SK-N-SH treated with all-trans-retinoic acid at 6 μM for 48 hours (cell line): ENCODE measurements around the gene ME1.

ENCODE experiments used
- ATAC-seq: fragments of 200-7000 bp; cut with Tn5 transposase; 3 replicates; pipeline ENCODE4 v1.9.1; 2020; ENCODE audit warnings: mild to moderate bottlenecking, moderate library complexity
- BACH2 ChIP-seq: fragments of 250-450 bp; sonication (Bioruptor Pico); IDR thresholded peaks from 2 replicates; pipeline ENCODE4 v1.9.0; 2021; ENCODE audit warnings: mild to moderate bottlenecking, borderline replicate concordance
- CREB5 ChIP-seq: fragments of 250-450 bp; sonication (Bioruptor Pico); IDR thresholded peaks from 2 replicates; pipeline ENCODE4 v1.5.1; 2020; ENCODE audit warnings: low read depth, mild to moderate bottlenecking, moderate library complexity
- CSDC2 ChIP-seq: fragments of 250-450 bp; sonication (Bioruptor Pico); IDR thresholded peaks from 2 replicates; pipeline ENCODE4 v1.5.0; 2020; ENCODE audit warnings: mild to moderate bottlenecking, moderate library complexity
- ESRRG ChIP-seq: fragments of 250-450 bp; sonication (Bioruptor Pico); IDR thresholded peaks from 2 replicates; pipeline ENCODE4 v1.6.1; 2021; ENCODE audit warnings: mild to moderate bottlenecking
- GLIS3 ChIP-seq: fragments of 250-450 bp; sonication (Bioruptor Pico); IDR thresholded peaks from 2 replicates; pipeline ENCODE4 v1.5.0; 2020; ENCODE audit warnings: mild to moderate bottlenecking, moderate library complexity
- ISL1 ChIP-seq: fragments of 250-450 bp; sonication (Bioruptor Pico); IDR thresholded peaks from 2 replicates; pipeline ENCODE4 v2.1.2; 2022; ENCODE audit warnings: mild to moderate bottlenecking, moderate library complexity
- OSR1 ChIP-seq: fragments of 250-450 bp; sonication (Bioruptor Pico); IDR thresholded peaks from 2 replicates; pipeline ENCODE4 v1.8.0; 2022; ENCODE audit warnings: moderate library complexity, mild to moderate bottlenecking, inconsistent platforms
- PPARA ChIP-seq: fragments of 250-450 bp; sonication (Bioruptor Pico); IDR thresholded peaks from 2 replicates; pipeline ENCODE4 v1.5.0; 2020; ENCODE audit warnings: mild to moderate bottlenecking, borderline replicate concordance
- RARB ChIP-seq: fragments of 250-450 bp; sonication (Bioruptor Pico); IDR thresholded peaks from 2 replicates; pipeline ENCODE4 v1.8.0; 2021; ENCODE audit warnings: mild to moderate bottlenecking, moderate library complexity
- SNAI2 ChIP-seq: fragments of 250-450 bp; sonication (Bioruptor Pico); IDR thresholded peaks from 2 replicates; pipeline ENCODE4 v1.5.0; 2020; ENCODE audit warnings: mild to moderate bottlenecking, moderate library complexity
- TOX ChIP-seq: fragments of 250-450 bp; sonication (Bioruptor Pico); IDR thresholded peaks from 2 replicates; pipeline ENCODE4 v1.8.0; 2021; ENCODE audit warnings: mild to moderate bottlenecking, moderate library complexity, borderline replicate concordance
- TSHZ2 ChIP-seq: fragments of 250-450 bp; sonication (Bioruptor Pico); IDR thresholded peaks from 2 replicates; pipeline ENCODE4 v1.5.0; 2020; ENCODE audit warnings: mild to moderate bottlenecking, moderate library complexity
- ZC3H10 ChIP-seq: fragments of 250-450 bp; sonication (Bioruptor Pico); IDR thresholded peaks from 2 replicates; pipeline ENCODE4 v1.5.1; 2021; ENCODE audit warnings: mild to moderate bottlenecking, moderate library complexity
- ZFP3 ChIP-seq: fragments of 250-450 bp; sonication (Bioruptor Pico); IDR thresholded peaks from 2 replicates; pipeline ENCODE4 v1.5.0; 2020; ENCODE audit warnings: mild to moderate bottlenecking, moderate library complexity
- ZNF565 ChIP-seq: fragments of 450-650 bp; formaldehyde crosslinking; conservative IDR thresholded peaks from 2 replicates; pipeline ENCODE4 v1.5.0; 2020; ENCODE audit warnings: low read depth, mild to moderate bottlenecking, moderate library complexity
- ZNF70 ChIP-seq: fragments of 450-650 bp; formaldehyde crosslinking; IDR thresholded peaks from 2 replicates; pipeline ENCODE4 v1.5.0; 2020; ENCODE audit warnings: mild to moderate bottlenecking, moderate library complexity
- ZNF8 ChIP-seq: fragments of 450-650 bp; formaldehyde crosslinking; IDR thresholded peaks from 2 replicates; pipeline ENCODE4 v1.5.0; 2020; ENCODE audit warnings: mild to moderate bottlenecking, moderate library complexity
- TF ChIP-seq, protein P1 (sequence below): fragments of 250-450 bp; sonication (Bioruptor Pico); IDR thresholded peaks from 2 replicates; pipeline ENCODE4 v1.5.1; 2021; ENCODE audit warnings: mild to moderate bottlenecking, moderate library complexity
- TF ChIP-seq, protein P2 (sequence below): fragments of 250-450 bp; sonication (Bioruptor Pico); IDR thresholded peaks from 2 replicates; pipeline ENCODE4 v1.8.0; 2021; ENCODE audit warnings: low read depth, mild to moderate bottlenecking, moderate library complexity, borderline replicate concordance
- TF ChIP-seq, protein P3 (sequence below): fragments of 250-450 bp; sonication (Bioruptor Pico); IDR thresholded peaks from 2 replicates; pipeline ENCODE4 v1.8.0; 2020; ENCODE audit warnings: mild to moderate bottlenecking, moderate library complexity, borderline replicate concordance

ME1 gene

DNA sequence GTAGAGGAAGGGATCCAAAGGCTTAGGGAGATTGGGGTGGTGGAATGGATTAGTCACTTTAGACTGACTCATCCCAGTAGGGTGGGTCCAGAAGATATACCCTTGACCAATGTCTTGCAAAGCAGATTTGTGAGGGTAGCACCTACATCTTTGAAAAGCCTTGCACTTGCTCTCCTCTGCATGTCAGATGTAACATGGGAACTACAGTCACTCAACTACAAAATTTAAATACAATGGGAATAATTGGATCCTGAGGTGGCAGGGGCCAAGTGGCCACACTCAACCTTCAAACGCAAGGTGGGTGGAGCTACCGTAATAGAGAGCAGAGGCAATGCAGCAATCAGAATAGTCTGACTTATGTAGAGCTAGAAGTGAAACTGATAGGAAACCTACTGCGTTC, 71.2 kb downstream of the ME1 start:
- no peak for TF ChIP-seq ZC3H10
- no peak for TF ChIP-seq CREB5 (CRISPR knock-in tag)
- TF ChIP-seq ISL1 (CRISPR knock-in tag) = no peak
- TF ChIP-seq ZNF70 = no peak
- ATAC-seq = no peak

- no peak for ATAC-seq
Measured at GRCh38 chr6:83354747-83355146, 76.1 kb downstream of the ME1 start.

DNA sequence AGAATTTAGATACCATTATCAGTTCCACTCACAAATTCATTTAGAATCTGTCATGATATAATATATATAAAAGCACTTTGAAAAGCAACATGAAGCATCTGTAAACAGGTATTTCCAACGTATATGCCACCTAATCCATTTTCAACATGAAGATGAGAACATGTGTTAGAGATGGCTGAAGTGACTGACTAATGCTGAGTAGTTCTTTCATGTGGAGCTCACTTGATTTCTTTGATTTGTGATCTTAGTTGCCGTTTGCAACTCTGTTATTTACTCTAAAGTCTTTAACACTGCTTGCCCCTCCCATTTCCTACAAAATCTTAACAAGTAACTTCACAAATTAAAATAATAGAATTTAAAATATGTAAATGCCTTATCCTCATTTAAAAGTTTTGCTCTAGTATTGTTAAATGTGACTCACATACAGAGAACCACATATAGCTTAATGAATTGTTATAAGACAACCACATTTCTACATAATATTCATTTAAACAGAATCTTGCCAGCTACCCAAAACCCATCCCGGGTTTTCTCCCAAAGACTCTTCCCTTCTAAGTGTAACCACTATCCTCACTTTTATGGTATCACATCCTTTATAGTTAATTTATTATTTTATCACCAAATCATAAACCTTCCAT, 78.3 kb downstream of the ME1 start:
- TF ChIP-seq CREB5 (CRISPR knock-in tag) (no peak), CSDC2 (CRISPR knock-in tag) (no peak), PPARA (CRISPR knock-in tag) (no peak), RARB (CRISPR knock-in tag) (no peak), SNAI2 (CRISPR knock-in tag) (no peak), ZC3H10 (no peak), ZFP3 (CRISPR knock-in tag) (no peak)
- TF ChIP-seq, protein P1, sequence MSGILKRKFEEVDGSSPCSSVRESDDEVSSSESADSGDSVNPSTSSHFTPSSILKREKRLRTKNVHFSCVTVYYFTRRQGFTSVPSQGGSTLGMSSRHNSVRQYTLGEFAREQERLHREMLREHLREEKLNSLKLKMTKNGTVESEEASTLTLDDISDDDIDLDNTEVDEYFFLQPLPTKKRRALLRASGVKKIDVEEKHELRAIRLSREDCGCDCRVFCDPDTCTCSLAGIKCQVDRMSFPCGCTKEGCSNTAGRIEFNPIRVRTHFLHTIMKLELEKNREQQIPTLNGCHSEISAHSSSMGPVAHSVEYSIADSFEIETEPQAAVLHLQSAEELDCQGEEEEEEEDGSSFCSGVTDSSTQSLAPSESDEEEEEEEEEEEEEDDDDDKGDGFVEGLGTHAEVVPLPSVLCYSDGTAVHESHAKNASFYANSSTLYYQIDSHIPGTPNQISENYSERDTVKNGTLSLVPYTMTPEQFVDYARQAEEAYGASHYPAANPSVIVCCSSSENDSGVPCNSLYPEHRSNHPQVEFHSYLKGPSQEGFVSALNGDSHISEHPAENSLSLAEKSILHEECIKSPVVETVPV (CRISPR knock-in tag) = no peak
- ATAC-seq = no peak

More at GRCh38 chr6:83354747-83355146, 76.1 kb downstream of the ME1 start:
- TF ChIP-seq, protein P2, sequence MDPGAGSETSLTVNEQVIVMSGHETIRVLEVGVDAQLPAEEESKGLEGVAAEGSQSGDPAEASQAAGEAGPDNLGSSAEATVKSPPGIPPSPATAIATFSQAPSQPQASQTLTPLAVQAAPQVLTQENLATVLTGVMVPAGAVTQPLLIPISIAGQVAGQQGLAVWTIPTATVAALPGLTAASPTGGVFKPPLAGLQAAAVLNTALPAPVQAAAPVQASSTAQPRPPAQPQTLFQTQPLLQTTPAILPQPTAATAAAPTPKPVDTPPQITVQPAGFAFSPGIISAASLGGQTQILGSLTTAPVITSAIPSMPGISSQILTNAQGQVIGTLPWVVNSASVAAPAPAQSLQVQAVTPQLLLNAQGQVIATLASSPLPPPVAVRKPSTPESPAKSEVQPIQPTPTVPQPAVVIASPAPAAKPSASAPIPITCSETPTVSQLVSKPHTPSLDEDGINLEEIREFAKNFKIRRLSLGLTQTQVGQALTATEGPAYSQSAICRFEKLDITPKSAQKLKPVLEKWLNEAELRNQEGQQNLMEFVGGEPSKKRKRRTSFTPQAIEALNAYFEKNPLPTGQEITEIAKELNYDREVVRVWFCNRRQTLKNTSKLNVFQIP (CRISPR knock-in tag) = no peak
- TF ChIP-seq TSHZ2 (CRISPR knock-in tag) = no peak
- TF ChIP-seq, all 23 proteins: peak for 0

- no peak for ATAC-seq
- TF ChIP-seq TOX (CRISPR knock-in tag) (no peak), GLIS3 (CRISPR knock-in tag) (no peak), ZNF8 (CRISPR knock-in tag) (no peak), ZC3H10 (no peak), BACH2 (no peak), ZNF565 (CRISPR knock-in tag) (no peak), ESRRG (no peak), OSR1 (CRISPR knock-in tag) (no peak), PPARA (CRISPR knock-in tag) (no peak), ZNF70 (no peak), CSDC2 (CRISPR knock-in tag) (no peak), CREB5 (CRISPR knock-in tag) (no peak), ISL1 (CRISPR knock-in tag) (no peak)
- TF ChIP-seq, protein P2 (CRISPR knock-in tag) = no peak
- TF ChIP-seq, protein P3, sequence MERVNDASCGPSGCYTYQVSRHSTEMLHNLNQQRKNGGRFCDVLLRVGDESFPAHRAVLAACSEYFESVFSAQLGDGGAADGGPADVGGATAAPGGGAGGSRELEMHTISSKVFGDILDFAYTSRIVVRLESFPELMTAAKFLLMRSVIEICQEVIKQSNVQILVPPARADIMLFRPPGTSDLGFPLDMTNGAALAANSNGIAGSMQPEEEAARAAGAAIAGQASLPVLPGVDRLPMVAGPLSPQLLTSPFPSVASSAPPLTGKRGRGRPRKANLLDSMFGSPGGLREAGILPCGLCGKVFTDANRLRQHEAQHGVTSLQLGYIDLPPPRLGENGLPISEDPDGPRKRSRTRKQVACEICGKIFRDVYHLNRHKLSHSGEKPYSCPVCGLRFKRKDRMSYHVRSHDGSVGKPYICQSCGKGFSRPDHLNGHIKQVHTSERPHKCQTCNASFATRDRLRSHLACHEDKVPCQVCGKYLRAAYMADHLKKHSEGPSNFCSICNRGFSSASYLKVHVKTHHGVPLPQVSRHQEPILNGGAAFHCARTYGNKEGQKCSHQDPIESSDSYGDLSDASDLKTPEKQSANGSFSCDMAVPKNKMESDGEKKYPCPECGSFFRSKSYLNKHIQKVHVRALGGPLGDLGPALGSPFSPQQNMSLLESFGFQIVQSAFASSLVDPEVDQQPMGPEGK = no peak
Measured at GRCh38 chr6:83343121-83343520, 87.7 kb downstream of the ME1 start.
